GM20000 (cell line): ENCODE results near the gene PIP5K1C.
A peak's percentile ranks its signal among the peaks of the same experiment; 100 is the strongest.

ENCODE experiments used
- DNase-seq: peaks from one replicate; pipeline ENCODE4 v3.0.0; 2012; ENCODE audit warnings: low spot score
- TF ChIP-seq, protein P1 (sequence below): IDR thresholded peaks from 2 replicates; pipeline ENCODE4 v1.5.1; 2012; ENCODE audit warnings: mild to moderate bottlenecking, control low read depth; ENCODE audit errors: extremely low read depth, missing control alignments

Gene PIP5K1C

DNA sequence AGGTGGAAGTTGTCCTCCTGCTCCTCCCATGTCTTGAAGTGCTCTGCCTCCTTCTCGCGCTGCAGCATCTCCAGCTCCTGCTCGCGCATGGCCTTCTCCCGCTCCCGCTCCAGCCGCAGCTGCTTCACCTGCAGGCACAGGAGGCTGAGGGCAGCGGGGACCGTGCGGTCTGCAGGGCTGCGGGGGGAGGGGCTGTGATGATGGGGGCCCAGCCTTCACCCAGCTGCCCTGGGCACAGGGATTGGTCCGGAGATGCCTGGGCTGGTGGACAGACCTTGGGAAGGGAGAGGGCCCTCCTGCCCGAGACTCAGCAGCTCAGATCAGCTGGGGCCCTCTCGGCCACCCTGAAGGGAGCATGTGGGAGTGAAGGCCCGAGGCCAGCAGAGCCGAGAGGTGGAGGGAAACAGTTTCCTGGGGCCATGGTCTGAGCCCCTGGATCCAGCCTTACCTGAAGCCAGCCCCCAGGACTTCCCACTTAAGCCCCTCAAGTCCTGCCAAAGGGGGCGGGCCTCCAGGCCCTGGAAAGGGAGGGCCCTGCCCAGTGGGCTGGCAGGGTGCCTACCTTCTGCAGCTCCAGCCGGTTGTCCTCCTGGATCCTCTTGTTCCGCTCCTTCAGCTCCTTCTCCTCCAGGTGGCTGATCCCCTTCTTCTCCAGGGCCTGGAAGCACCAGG lies 80.0 kb downstream of the PIP5K1C start:
- TF ChIP-seq, protein P1, sequence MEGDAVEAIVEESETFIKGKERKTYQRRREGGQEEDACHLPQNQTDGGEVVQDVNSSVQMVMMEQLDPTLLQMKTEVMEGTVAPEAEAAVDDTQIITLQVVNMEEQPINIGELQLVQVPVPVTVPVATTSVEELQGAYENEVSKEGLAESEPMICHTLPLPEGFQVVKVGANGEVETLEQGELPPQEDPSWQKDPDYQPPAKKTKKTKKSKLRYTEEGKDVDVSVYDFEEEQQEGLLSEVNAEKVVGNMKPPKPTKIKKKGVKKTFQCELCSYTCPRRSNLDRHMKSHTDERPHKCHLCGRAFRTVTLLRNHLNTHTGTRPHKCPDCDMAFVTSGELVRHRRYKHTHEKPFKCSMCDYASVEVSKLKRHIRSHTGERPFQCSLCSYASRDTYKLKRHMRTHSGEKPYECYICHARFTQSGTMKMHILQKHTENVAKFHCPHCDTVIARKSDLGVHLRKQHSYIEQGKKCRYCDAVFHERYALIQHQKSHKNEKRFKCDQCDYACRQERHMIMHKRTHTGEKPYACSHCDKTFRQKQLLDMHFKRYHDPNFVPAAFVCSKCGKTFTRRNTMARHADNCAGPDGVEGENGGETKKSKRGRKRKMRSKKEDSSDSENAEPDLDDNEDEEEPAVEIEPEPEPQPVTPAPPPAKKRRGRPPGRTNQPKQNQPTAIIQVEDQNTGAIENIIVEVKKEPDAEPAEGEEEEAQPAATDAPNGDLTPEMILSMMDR, result no peak
- no peak for DNase-seq

DNA sequence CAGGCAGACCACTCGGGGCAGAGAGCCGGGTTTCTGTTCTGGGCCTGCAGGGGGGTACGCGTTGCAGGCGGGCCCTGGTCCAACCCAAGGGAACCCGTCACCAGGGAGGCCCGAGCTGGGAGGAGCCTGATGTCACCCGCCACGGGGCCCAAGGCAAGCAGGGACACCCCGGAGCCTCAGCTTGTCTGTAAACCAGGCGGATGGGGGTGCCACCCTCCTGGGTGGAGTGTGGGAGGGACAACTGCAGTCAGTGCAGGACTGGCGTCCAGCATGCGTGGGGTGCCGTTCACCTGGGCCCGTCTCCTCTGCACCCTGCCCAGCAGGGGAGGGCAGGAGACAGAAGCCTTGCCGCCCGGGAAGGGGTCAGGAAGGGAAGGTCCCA lies 80.6 kb downstream of the PIP5K1C start:
- no peak for DNase-seq
- TF ChIP-seq, protein P1, result no peak

DNA sequence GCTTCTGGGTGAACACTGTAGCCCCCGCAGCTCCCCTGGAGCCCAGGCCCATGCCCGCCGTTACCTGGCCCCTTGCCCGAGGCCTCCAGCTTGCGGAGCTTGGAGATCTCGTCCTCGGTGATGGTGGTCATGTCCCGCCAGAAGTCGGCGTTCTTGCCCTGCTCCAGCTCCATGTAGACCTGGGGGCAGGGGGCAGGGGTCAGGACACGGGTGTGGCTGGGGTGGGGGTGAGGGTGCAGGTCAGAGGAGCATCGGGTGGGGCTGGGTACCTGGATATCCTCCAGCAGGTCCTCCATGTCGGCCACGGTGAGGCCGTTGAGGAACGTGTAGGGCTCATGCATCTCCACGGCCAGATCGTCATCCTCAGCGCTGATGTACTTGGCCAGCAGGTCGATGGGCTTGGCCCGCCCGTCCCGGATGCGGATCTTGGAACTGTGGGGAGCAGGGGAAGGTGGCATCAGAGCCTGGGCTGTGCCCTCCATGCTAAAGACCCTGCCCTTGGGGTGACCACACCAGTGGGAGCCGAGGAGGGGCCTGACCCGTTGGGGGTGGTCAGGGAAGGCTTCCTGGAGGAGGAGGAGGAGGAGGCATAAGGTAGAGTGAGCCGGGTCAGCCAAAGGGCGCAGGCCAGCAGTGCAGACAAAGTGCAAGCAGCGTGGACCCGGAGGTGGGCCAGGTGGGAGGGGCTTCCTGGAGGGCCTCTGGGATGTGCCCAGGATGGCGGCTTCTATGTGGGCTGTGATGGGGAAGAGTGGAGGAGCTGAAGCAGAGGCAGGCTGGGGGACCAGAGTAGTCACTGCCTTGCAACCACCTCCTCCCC lies 81.2 kb downstream of the PIP5K1C start:
- DNase-seq, result no peak
- TF ChIP-seq, protein P1, result no peak

DNA sequence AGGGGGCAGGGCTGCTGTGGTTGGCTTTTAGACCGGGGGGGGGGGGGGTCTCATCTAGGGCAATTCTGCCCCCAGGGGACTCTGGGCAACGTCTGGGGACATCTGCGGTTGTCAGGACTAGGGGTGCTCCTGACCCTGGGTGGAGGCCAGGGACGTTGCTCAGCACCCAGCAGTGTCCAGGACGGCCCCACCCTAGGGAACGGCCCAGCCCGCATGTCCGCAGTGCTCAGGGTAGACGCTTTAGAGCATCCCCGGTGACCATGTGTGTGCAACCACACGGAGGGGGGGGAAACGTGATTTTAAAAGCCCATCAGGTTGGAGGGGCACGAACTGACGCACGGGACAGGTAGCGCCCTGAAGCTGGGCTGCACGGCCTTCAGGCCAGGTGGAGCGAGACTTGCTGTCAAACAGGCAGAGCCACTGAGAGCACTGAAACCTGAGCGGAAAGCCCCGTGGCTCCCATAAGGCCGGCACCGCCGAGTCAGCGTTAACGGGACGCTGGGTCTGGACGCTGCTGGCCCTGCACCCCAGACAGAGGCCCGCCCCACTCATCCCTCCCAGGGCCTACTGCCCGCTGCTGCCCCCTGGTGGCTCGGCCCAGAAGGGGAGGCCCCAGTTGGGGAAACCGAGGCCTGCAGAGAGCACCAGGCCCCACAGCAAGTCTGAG lies 82.0 kb downstream of the PIP5K1C start:
- peak; percentile 94 for DNase-seq
- TF ChIP-seq, protein P1, result peak; percentile 92

DNA sequence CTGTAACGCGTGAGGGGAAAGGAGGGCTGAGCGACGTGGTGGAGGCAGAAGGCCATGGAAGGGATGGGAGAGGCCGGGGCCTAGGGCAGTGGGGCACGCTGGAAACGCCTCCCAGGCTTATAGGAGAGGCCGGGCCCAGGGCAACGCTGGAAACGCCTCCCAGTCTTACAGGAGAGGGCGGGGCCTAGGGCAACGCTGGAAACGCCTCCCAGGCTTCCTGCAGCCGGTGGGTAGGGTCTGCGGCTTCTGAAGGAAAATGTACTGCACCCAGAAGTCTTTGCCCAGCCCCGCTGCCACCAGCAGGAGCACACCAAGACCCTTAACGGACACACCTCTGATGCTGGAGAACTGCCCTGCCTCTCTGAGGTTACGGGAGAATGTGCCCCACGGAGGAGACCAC lies 82.8 kb downstream of the PIP5K1C start:
- TF ChIP-seq, protein P1, result no peak
- no peak for DNase-seq

DNA sequence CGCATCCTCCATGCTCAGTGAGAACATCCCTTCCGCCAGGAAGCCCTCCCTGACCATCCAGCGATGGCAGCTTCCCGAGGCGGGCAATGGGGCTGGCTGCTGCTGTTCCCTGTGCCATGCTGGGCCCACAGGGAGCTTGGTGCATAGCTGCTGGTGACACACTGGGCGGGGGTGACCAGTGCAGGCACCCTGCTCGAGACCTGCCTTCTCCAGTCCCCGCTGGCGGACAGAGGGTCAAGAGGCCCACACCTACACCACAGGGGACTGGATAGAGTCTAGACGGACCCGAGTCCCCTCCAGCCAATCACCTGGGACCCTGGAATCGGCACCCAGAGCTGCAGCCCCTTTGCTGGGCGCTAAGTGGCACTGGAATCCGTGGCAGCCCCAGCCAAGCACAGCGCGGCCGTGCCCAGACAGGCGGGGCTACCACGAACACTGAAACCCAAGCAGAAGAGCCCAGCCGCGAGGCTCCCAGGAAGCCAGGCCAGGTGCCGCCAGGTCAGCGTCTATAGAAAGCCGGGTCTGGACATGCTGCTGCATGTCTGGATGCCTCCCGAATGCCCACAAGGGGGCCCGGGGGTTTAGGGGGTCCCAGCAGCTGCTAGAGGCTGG lies 84.6 kb downstream of the PIP5K1C start:
- no peak for DNase-seq
- TF ChIP-seq, protein P1, result no peak
